Stimulated activated CD4-positive, alpha-beta T cell treated with anti-CD3 and anti-CD28 coated beads, Interleukin-1b, Interleukin-23, amount 100 ng/mL, for 4 hours (primary cell): ENCODE measurements around the gene TTLL3.

ENCODE experiments used
- DNase-seq, 2 donors: peaks; one replicate each; pipeline ENCODE4 v3.0.0-alpha.2; 2020; ENCODE audit warnings: low read depth in 2 of 2

The TTLL3 gene

DNA sequence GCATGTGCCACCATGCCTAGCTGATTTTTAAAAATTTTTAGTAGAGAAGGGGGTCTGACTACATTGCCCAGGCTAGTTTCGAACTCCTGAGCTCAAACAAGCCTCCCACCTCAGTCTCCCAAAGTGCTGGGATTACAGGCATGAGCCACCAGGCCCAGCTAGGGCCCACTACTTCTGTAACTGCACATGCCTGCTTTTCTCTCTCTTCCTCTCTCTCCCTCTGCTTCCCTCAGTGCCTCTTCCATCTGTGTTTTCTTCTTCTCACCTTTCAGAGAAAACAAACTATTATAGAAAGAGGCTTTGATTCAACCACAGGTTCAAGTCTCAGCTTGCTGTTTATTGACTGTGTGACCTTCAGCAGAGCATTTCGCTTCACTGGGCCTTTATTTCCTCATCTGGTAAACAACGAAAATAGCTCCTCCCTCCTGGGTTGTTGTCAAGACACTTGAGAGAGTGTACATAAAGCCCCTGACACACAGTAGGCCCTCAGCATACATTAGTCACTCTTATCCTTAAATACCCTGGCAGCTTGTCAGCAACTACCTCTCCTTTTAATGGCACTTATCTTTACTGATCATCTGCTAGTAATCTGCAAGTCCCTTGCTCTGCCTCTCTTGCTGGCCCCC, 28.0 kb upstream of the TTLL3 start:
- no peak for DNase-seq

- DNase-seq: no peak
These were observed 27.3 kb upstream of the TTLL3 start for GRCh38 chr3:9782770-9783169.

DNA sequence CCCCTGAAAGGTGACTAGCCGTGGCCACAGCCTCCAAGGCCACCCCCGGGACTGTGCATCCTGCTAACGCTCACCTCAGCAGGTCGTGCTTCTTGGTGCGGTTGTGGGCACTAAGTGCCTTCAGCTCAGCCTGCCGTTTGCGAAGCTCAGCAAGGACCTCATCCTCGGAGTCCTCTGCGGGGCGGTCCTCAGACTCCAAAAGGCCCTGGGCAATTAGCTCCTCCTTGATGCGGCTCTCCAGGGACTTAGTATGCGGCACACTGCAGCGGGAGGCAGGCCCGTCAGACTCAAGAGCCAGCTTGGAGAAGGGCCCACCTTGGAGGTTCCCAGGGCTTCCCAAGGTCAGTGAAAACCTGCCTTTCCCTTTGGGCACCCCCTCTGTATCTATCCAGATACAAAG, 26.1 kb upstream of the TTLL3 start:
- DNase-seq: no peak

- no peak for DNase-seq
These were observed 25.1 kb upstream of the TTLL3 start for GRCh38 chr3:9784965-9785364.

- DNase-seq: no peak
These were observed 24.5 kb upstream of the TTLL3 start for GRCh38 chr3:9785602-9786001.

- DNase-seq: no peak
These were observed 23.8 kb upstream of the TTLL3 start for GRCh38 chr3:9786209-9786739.

DNA sequence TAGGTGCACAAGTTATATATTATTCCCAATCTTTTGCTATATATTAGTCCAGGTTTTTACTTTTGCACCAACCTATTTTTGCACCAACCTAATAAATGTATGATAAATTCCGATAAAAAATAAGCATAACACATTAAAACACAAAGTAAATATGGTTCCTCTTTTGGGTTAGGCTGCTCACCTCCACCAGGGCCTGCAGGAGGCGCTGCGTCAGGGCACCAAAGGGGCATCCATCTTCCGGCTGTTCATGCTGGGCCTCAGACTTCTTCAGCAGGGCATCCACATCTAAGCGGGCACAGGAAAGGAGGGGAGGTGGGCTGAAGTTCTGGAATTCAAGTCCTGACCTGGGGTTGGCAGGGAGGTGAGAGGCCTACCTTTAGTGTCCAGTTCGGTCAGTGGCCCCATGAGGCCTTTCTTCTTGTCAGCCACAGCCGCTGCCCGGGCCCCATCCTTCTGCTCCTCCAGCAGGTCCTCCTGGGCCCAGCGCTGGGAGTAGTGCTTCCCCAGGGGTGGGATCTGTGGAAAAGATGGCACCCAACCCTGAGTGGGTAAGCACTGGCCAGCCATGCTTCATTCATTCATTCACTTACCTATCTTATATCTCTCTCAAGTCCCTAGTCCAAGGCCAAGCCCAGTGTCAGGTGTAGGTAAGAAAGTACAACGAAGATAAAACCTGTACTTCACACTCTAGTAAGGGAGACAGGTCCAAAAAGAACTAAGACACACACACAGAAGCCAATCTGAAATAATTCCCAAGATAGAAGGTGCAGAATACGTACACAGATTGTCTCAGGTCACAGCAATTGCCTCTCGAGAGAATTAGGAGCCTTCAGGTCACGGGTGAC, 23.0 kb upstream of the TTLL3 start:
- DNase-seq: no peak

- DNase-seq: no peak
These were observed 22.3 kb upstream of the TTLL3 start for GRCh38 chr3:9787714-9788113.

GRCh38 chr3:9791127-9791526, 18.9 kb upstream of the TTLL3 start:
- DNase-seq: no peak

GRCh38 chr3:9791790-9792404, 18.2 kb upstream of the TTLL3 start:
- no peak for DNase-seq

DNA sequence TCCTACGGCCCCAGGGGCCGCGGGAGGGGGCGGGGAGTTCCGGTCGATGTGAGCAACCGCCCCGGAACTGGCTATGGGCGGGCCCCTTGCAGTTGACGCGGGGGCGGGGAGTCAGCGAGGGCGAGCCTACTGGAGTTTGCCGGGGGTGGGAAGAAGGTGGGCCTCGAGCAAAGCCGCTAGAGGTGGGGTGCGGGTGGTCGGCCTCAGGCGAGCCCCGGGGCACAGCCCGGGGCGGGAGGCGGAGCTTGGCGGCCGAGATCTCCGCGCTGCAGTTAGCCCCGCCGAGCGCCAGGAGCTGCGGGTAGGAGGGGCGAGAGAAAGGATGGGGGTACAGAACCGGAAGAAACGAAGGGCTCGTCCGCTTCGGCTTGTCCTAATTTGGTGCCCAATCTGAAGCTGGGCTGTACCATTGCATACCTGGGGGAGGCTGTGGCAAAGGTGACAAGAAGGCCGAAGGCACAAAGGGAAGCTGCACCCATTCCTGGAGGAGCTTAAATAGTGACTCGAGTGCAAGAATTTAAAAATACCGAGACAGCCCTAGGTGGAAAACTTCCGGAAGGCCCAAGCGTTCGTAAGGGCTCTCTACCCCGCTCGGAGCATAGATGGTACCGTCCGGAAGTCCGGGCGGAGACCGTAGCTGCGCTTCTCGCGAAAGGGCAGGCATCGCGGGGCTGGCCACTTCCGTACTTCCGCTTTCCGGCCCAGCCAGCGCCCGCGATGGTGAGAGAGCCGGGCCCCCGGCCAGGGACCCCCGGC, 17.5 kb upstream of the TTLL3 start, which contains the start of the genes ARPC4 and TADA3:
Gene ARPC4 (plus strand): TSS at position 678 of the 756 bp plus-strand sequence. CDS start 40 bp downstream, at position 718.
Gene TADA3 (minus strand): TSS at position 69 of the 756 bp plus-strand sequence. CDS start 1,007 bp downstream, outside the sequence.
- DNase-seq: peak; percentile 85 to 88

DNA sequence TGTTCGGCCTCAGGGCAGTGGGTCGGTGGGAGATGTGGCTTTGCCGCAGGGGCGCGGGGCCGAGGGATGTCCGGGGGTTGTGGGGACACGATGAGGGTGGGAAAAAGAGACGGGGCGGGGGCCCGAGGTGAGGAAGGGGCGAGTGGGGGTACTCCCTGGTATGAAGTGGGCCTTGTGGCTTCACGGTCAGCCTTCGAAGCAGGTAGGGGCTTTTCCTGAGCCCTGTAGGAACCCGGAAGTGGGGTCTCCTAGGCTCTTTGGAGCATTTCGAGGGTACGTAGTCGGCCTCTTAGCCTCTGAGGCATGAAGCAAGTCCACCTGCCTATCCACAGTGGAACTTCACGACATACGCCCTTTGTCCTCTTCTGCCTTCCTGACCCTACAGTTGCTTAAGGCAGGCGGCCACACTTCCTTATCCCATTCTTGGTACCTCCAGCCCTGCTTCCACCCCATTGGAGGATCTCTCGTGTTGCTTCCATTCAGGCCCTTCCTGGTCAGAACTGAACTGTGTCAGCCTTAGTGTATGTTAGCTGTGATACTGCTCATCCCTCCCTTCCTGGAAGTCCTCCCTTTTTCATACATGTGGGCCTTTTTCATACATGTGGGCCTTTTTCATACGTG, 16.8 kb upstream of the TTLL3 start:
- DNase-seq: no peak

- no peak for DNase-seq
These were observed 15.7 kb upstream of the TTLL3 start for GRCh38 chr3:9794400-9794799.

DNA sequence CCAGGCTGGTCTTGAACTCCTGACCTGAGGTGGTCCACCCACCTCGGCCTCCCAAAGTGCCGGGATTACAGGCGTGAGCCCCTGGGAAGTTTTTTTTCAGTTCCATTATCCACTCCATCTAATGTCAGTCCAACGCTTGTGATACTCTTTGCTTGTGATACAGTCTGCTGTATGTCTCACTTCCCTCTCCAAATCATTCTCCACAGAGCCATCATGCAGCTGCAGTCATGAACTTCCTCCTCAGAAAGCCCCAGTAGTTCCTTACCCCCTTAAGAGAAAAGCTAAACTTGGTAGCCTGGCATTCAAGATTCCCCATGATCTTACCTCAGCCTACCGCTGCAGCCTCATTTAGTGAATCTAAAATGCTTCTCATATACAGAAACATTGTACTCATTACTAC, 14.9 kb upstream of the TTLL3 start:
- DNase-seq: no peak

DNA sequence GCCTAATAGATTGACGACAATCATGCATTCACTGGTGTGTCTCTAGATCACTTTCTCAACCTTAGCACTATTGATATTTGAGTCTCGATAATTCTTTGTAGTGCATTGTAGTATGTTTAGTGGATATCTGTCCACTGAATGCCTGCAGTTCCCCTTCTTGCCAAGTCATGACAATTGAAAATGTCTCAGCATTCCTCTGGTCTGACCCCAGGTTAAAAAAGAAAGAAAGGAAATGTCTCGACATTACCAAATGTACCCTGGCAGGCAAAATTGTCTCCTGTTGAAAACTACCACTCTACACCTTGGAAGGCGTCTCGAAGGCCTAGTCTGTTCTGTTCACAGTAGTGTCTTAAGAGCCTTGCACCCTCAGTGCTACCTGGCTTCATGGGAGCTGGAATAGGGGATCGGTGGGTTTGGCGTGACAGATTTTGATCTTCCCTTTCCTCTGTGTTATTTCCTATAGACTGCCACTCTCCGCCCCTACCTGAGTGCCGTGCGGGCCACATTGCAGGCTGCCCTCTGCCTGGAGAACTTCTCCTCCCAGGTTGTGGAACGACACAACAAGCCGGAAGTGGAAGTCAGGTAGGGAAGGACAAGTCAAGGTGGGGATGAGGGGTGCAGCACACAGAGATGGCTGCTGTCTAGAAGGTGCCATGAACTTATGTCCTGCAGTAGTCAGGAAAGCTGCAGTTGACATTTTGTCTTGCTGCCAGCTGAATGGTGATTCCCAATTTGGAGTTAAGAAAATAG, 12.7 kb upstream of the TTLL3 start:
- no peak for DNase-seq

DNA sequence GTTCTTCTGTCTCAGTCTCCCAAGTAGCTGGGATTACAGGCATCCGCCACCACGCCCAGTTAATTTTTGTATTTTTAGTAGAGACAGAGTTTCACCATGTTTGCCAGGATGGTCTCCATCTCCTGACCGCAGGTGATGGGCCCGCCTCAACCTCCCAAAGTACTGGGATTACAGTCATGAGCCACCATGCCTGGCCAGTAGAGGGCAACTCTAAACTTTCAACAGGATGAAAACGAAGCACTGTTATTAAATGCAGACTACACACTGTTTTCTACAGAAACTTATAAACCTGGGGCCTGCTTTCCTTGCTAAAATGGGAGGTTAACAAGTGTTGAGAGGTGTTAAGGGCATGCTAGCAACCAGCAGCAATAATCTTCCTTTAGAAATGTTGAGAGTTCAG, 9.5 kb upstream of the TTLL3 start:
- DNase-seq: no peak

GRCh38 chr3:9803494-9803893, 6.6 kb upstream of the TTLL3 start:
- DNase-seq: no peak

GRCh38 chr3:9804996-9805395, 5.1 kb upstream of the TTLL3 start:
- DNase-seq: no peak

DNA sequence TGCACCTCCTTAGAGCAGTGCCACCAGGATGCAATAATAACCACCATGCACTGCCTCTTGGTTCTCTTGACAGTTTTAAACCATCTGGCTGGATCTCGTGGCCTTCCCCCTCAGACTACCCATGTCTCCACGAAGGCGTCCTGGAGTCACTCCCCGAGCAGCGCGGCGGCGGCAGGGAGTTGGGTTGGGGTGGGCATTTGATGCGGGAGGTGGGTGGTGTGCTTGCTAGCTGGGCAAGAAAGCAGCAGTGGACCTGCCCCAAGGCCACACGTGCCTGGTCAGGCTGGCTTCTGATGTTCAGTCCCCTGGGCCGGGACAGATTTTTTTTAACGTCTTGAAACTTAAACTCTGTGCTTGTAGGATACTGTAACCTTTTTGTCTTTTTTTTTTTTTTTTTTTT, 3.9 kb upstream of the TTLL3 start:
- no peak for DNase-seq
